Large intestine (tissue), 3 donors: ENCODE data around the gene SCYL1. TPM values are rescaled to one million over a fixed set of nuclear protein-coding genes. Genes with fewer than 3 reads are reported as not detected.

Source experiments
- DNase-seq, 2 donors: peaks; one replicate each; pipeline versions ENCODE4 v3.0.0 to v3.0.0-alpha.2; 2013
- H3K27ac ChIP-seq: one replicate; pipeline ENCODE4 v1.5.1; 2013; ENCODE audit warnings: low read length
- H3K27me3 ChIP-seq: 2 replicates; pipeline ENCODE4 v1.6.1; 2013; ENCODE audit warnings: low read length; ENCODE audit not compliant: control insufficient read depth, insufficient read depth
- H3K36me3 ChIP-seq: 2 replicates; pipeline ENCODE4 v1.6.1; 2013; ENCODE audit warnings: low read length; ENCODE audit not compliant: control insufficient read depth, insufficient read depth
- H3K4me1 ChIP-seq: one replicate; pipeline ENCODE4 v1.6.1; 2013; ENCODE audit warnings: low read length; ENCODE audit not compliant: control insufficient read depth, insufficient read depth
- H3K4me3 ChIP-seq: one replicate; pipeline ENCODE4 v1.5.1; 2013; ENCODE audit warnings: low read length
- H3K9me3 ChIP-seq: one replicate; pipeline ENCODE4 v1.6.1; 2013; ENCODE audit warnings: mild to moderate bottlenecking, low read depth, low read length, moderate library complexity; ENCODE audit not compliant: control insufficient read depth
- WGBS: methylation state at CpG from one replicate; pipeline ENCODE4 v1.1.5; 2013; ENCODE audit warnings: low lambda C conversion rate; ENCODE audit not compliant: insufficient coverage; 5-methylcytosine and 5-hydroxymethylcytosine counted together
- polyA plus RNA-seq: library from polyadenylated mRNA; unstranded; fragments of 120-200 nt; gene quantifications from one replicate; pipeline ENCODE4 v1.2.1, GENCODE V29; 2013

SCYL1 gene
- polyA plus RNA-seq, 1 donor = 50.7 TPM

DNA sequence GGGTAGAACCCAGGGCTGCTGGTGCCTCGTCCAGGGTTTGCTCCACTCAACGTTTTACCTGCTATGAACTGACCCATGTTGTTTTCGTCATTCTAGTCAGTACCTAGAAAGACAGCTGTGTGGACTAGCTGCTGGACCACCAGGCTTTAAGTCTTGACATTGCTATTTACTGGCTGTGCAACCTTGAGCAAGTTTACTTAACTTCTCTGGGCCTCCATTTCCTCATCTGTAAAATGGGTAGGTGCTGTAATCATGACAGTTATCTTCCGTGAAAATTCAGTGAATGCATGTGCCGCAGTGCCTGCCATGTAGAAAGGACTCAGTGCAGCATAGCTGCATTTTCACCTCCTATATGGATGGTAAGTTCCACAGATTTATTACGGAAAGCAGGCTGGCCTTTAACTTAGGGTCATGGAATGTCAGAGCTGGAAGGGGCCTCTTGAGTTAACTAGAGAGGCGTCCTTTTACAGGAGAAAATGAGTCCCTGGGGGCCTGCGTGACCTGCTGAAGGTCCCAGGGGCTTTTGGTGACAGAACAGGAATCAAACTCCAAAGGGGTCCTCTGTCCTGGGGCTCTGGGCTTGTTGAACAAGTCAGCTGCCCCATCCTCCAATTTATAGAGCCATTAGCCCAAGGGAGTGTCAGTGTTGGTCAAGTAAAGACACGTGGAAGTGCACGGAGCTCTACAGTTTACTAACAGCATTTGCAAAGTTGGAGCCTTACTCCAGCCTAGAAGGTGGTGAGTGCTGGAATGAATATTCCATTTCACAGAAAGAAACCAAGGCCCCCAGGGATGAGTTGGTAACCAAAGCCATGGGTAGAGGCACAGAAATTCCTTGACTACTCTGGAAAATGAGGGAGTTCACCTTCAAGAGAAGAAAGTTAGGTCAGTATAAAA lies 38.1 kb upstream of the SCYL1 start:
- Histone ChIP-seq H3K4me1 (peaks cover 47% of the 10 kb centered on the region), H3K27ac (peak overlapping the region; percentile 78), H3K4me3 (no peak overlapping the region), H3K27me3 (no peaks in the 10 kb centered on the region), H3K9me3 (no peaks in the 10 kb centered on the region), H3K36me3 (no peaks in the 10 kb centered on the region)
- WGBS = no CpG with 5 or more reads among the region's 10 CpGs
- DNase-seq = no peak

DNA sequence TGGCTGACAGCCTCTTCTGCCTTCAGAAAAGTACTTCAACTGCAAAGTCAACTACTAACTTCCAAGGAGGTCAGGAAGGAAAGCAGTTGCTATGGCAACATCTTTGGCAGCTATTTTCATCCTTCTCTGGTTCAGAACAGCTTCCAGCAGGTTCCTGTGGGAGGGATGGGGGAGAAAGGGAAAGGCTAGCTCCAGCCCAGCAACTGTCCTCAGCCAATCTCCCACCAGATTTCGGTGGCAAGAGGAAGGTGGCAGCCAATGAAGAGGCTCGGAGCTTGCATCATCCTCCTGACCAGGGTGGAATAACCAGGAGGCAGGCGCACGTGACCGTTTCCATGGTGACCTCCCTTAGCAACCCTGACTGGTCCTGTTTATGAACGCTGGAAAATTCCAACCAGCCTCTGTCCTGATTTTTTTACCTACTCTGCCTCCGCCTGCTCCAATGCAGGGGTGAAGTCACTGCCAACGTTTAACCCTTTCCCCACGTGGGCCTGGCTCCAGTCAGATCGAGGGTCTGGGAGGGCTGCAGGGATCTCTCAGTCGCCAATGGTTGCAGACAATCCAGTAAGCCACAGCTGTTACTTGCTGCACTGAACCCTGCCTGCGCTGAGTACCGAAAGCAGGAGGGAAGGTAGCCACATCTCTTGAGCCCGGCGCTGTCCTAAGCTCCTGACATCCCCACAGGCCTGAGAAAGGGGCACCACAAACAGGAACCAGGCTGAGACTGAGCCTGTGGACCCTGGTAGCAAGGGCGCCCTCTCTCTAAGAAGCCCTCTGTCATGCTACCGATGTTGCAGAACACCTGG lies 37.2 kb upstream of the SCYL1 start:
- Histone ChIP-seq H3K27me3 (no peaks in the 10 kb centered on the region), H3K9me3 (no peaks in the 10 kb centered on the region), H3K27ac (peak overlapping the region; percentile 78), H3K4me1 (peaks cover 55% of the 10 kb centered on the region), H3K36me3 (no peaks in the 10 kb centered on the region), H3K4me3 (no peak overlapping the region)
- WGBS = no CpG with 5 or more reads among the region's 17 CpGs
- peak; percentile 97 to 98 for DNase-seq

DNA sequence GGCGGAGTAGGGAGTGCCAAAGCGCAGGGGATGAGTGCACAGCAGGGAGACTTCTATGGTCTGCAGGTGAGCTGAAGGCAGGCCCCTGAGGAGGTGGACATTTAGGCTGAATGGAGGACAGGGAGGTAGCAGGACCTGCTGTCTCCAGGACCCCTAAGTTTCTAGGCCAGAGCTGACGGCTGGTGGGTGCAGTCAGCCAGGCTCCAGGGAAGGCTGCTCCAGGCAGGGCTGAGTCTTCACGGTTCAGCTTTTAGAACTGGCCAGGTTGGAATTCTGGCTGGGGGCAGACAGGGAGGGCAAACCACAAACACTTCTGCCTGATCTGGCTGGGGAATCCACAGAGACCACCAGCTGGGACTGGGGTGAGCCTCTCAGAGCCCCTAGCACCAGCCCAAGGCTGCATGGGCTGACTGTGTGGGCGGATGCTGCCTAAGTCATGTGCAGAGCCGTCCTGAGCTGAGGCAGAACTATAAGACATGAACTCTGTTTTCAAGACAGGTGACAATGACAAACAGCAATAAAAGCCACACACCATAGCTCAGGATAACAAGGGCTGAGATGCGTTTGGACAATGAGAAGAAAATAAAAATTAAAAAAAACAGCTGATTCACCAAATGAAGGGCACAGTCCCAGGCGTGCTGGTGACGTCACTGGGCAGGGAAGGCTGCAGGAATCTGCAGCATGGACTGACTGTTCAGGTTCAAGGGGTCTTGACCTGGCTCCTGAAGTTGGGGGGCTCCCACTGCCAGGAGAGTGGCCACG lies 36.4 kb upstream of the SCYL1 start:
- Histone ChIP-seq H3K4me3 (no peak overlapping the region), H3K36me3 (no peaks in the 10 kb centered on the region), H3K27ac (peak overlapping the region; percentile 60), H3K27me3 (no peaks in the 10 kb centered on the region), H3K4me1 (peaks cover 62% of the 10 kb centered on the region), H3K9me3 (no peaks in the 10 kb centered on the region)
- peak in 1 of 2 donors; percentile 56 for DNase-seq
- WGBS = 39% methylated on average over 2 of the region's 10 CpGs

GRCh38 chr11:65489035-65489705 lies 35.7 kb upstream of the SCYL1 start:
- peak overlapping the region; percentile 60 for H3K27ac ChIP-seq
- H3K36me3 ChIP-seq = no peaks in the 10 kb centered on the region
- no peaks in the 10 kb centered on the region for H3K9me3 ChIP-seq
- DNase-seq = peak in 1 of 2 donors; percentile 62
- WGBS = no CpG with 5 or more reads among the region's 10 CpGs
- no peak overlapping the region for H3K4me3 ChIP-seq
- peaks cover 62% of the 10 kb centered on the region for H3K4me1 ChIP-seq
- no peaks in the 10 kb centered on the region for H3K27me3 ChIP-seq

- no CpG with 5 or more reads among the region's 8 CpGs for WGBS
- no peaks in the 10 kb centered on the region for H3K27me3 ChIP-seq
- H3K4me1 ChIP-seq = peaks cover 64% of the 10 kb centered on the region
- H3K9me3 ChIP-seq = no peaks in the 10 kb centered on the region
- peak overlapping the region; percentile 60 for H3K27ac ChIP-seq
- no peak overlapping the region for H3K4me3 ChIP-seq
- peak in 1 of 2 donors; percentile 55 for DNase-seq
- H3K36me3 ChIP-seq = no peaks in the 10 kb centered on the region
Measured at GRCh38 chr11:65489706-65490320, 35.1 kb upstream of the SCYL1 start.

GRCh38 chr11:65491163-65491465 lies 33.8 kb upstream of the SCYL1 start:
- no peaks in the 10 kb centered on the region for H3K27me3 ChIP-seq
- DNase-seq = no peak
- H3K27ac ChIP-seq = peak overlapping the region; percentile 81
- H3K4me1 ChIP-seq = peaks cover 66% of the 10 kb centered on the region
- H3K9me3 ChIP-seq = no peaks in the 10 kb centered on the region
- WGBS = no CpG with 5 or more reads among the region's 3 CpGs
- H3K4me3 ChIP-seq = no peak overlapping the region
- no peaks in the 10 kb centered on the region for H3K36me3 ChIP-seq

- no peak overlapping the region for H3K4me3 ChIP-seq
- peaks cover 71% of the 10 kb centered on the region for H3K4me1 ChIP-seq
- no peaks in the 10 kb centered on the region for H3K27me3 ChIP-seq
- no peaks in the 10 kb centered on the region for H3K36me3 ChIP-seq
- H3K27ac ChIP-seq = peak overlapping the region; percentile 81
- no peaks in the 10 kb centered on the region for H3K9me3 ChIP-seq
- no CpG with 5 or more reads among the region's 17 CpGs for WGBS
- peak; percentile 80 to 87 for DNase-seq
Measured at GRCh38 chr11:65491614-65492386, 33.1 kb upstream of the SCYL1 start.

- Histone ChIP-seq H3K9me3 (no peaks in the 10 kb centered on the region), H3K36me3 (no peaks in the 10 kb centered on the region), H3K27ac (peak overlapping the region; percentile 81), H3K4me1 (peaks cover 71% of the 10 kb centered on the region), H3K4me3 (no peak overlapping the region), H3K27me3 (no peaks in the 10 kb centered on the region)
- WGBS = no CpG with 5 or more reads among the region's 4 CpGs
- no peak for DNase-seq
Measured at GRCh38 chr11:65492387-65492636, 32.6 kb upstream of the SCYL1 start.

DNA sequence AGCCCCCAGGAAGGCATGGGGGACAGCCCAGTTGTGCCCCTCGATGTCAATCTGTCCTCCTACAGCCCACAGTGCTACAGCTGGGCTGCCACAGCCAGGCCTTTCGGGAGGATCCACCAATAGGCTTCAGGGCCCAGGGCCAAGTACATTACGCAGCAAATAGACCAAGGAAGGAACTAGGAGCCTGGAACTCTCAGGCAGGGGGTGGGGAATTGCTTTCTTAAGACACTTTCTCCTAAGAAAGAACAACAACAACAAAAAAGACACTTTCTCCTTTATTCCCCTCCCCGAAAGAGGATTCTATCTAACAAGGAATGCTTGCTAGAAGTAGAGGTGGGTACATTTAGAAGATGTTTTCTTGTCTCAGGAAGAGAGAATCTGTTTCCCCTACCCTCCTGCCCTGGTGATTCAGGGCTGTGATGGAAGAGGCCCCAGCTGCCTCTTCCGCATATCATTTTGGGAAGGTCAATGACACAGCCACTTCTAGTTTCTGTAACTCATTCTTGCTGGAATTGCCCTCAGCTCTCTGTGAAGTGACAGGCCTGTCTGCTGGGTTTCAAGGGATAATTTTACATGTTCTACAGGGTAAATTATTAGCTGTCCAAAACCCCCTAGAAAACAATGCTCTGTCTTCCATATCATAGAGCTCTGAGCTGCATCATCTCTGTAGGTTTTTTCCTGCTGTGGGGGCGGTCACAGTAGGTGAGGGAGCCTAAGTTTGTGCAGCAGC lies 32.1 kb upstream of the SCYL1 start:
- peak in 1 of 2 donors; percentile 56 for DNase-seq
- no CpG with 5 or more reads among the region's 6 CpGs for WGBS
- H3K4me1 ChIP-seq = peaks cover 70% of the 10 kb centered on the region
- H3K27ac ChIP-seq = peak overlapping the region; percentile 81
- no peaks in the 10 kb centered on the region for H3K9me3 ChIP-seq
- no peak overlapping the region for H3K4me3 ChIP-seq
- H3K27me3 ChIP-seq = no peaks in the 10 kb centered on the region
- no peaks in the 10 kb centered on the region for H3K36me3 ChIP-seq
